SK-N-MC (cell line): ENCODE measurements around the gene BLACAT1.

Experiments used
- EZH2 ChIP-seq: fragments of 200-600 bp; sonication (generic); IDR thresholded peaks from one replicate; pipeline ENCODE4 v1.6.1; 2017; ENCODE audit warnings: antibody characterized with exemption
- FOXP2 ChIP-seq: optimal IDR thresholded peaks from 2 replicates; pipeline ENCODE3; 2011; ENCODE audit warnings: mild to moderate bottlenecking, moderate library complexity; ENCODE audit not compliant: insufficient read depth; ENCODE audit errors: extremely low read length, control extremely low read depth
- POLR2AphosphoS5 ChIP-seq: IDR thresholded peaks from 2 replicates; pipeline ENCODE4 v1.6.1; 2012; ENCODE audit warnings: mild to moderate bottlenecking, low read depth, low read length, borderline replicate concordance

DNA sequence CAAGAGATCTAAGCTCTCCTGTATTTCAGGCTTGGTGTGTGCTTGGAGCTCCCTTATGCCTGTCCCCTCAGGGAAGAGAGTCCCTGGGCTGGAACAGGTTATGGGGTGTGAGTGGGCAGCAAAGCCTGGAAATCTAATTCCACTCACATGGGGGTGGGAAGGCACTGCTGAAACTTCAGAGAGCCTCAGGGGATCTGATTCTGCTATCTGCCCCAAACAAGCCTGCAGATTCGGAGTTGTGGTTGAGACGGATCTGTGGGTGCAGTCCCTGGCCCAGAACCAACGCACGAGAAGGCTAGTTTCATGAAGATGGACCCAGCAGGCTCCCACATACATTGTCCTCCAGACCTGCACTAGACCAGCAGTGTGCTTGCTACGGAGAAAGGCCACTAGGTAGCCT lies 2.9 kb downstream of the BLACAT1 start:
- TF ChIP-seq POLR2AphosphoS5 (no peak), EZH2 (no peak), FOXP2 (no peak)
